Prostate gland (tissue), 2 donors: ENCODE measurements around the gene ZSWIM6.

Source experiments
- POLR2A ChIP-seq: fragments of 450-650 bp; IDR thresholded peaks from one replicate; pipeline ENCODE4 v1.6.1; 2016; ENCODE audit warnings: antibody characterized with exemption, mild to moderate bottlenecking
- POLR2AphosphoS5 ChIP-seq: sonication (generic); formaldehyde crosslinking; IDR thresholded peaks from one replicate; pipeline ENCODE4 v1.6.1; 2017; ENCODE audit warnings: antibody characterized with exemption
- TF ChIP-seq, protein P1 (sequence below), 4 experiments: fragments of 200-600 bp in 2 of 4; fragments of 450-650 bp in 2 of 4; sonication (generic) in 2 of 4; IDR thresholded peaks; 1 replicate in 3 of 4; 2 replicates in 1 of 4; pipeline ENCODE4 v1.5.1; 2016 to 2019; ENCODE audit warnings: antibody characterized with exemption in 4 of 4, mild to moderate bottlenecking in 2 of 4, moderate library complexity in 2 of 4

DNA sequence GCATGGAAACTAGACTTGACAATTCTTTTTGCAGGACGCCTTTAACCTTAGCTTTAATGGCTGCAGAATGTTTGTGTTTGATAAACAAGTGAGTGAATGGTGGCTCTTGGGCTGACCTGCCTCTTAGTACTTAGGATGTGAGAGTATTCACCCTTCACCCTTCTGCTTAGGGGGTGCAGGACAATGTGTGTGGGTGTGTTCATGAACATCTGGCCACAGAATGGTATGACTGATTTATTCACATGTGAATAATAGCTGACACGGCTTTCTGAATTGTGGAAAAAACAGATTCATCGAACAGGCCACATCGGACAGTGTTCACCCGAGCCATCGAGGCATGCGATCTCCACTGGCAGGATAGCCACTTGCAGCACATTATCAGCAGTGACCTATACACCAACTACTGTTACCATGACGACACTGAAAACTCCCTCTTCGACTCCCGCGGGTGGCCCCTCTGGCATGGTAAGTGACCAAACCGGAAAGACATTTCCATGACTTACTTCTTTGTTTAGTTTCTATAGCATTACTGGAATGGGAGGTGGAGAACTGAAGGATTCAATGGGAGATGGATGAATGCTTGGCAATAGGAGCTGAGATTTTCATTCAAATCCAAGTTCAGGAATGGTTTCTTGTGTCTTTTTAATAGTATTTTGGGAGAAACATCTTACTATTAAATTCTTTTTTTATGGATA is 193.6 kb downstream of the ZSWIM6 start:
- TF ChIP-seq, protein P1, sequence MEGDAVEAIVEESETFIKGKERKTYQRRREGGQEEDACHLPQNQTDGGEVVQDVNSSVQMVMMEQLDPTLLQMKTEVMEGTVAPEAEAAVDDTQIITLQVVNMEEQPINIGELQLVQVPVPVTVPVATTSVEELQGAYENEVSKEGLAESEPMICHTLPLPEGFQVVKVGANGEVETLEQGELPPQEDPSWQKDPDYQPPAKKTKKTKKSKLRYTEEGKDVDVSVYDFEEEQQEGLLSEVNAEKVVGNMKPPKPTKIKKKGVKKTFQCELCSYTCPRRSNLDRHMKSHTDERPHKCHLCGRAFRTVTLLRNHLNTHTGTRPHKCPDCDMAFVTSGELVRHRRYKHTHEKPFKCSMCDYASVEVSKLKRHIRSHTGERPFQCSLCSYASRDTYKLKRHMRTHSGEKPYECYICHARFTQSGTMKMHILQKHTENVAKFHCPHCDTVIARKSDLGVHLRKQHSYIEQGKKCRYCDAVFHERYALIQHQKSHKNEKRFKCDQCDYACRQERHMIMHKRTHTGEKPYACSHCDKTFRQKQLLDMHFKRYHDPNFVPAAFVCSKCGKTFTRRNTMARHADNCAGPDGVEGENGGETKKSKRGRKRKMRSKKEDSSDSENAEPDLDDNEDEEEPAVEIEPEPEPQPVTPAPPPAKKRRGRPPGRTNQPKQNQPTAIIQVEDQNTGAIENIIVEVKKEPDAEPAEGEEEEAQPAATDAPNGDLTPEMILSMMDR (IDR thresholded peaks at IDR 0.05): no peak
- TF ChIP-seq POLR2A (no peak), POLR2AphosphoS5 (no peak)
